Natural killer cell treated with Interleukin-12 subunit alpha and Interleukin-12 subunit beta and Interleukin-15 and Interleukin-18, amount 100 ng/mL, for 72 hours (primary cell): ENCODE data around the gene LINGO1. TPM values are rescaled to one million over a fixed set of nuclear protein-coding genes. Genes with fewer than 3 reads are reported as not detected.

Experiments
- ATAC-seq, 2 donors: fragments of 150-1000 bp; cut with Tn5 transposase in 1 of 2; sonication (Bioruptor Pico), chemical (Tn5 transposase) in 1 of 2; 2 replicates each; pipeline ENCODE4 v1.10.0; 2021
- DNase-seq: peaks from one replicate; pipeline ENCODE4 v3.0.0; 2022; ENCODE audit warnings: low spot score
- H3K27ac Mint-ChIP-seq, 2 donors: 1 replicate in 1 of 2; 2 replicates in 1 of 2; pipeline ENCODE4 v1.8.0; 2022; ENCODE audit warnings: mixed read lengths in 2 of 2, mild to moderate bottlenecking in 1 of 2, moderate library complexity in 1 of 2
- H3K27me3 Mint-ChIP-seq, 2 donors: 1 replicate in 1 of 2; 2 replicates in 1 of 2; pipeline ENCODE4 v1.8.0; 2022; ENCODE audit warnings: mixed read lengths in 2 of 2
- H3K36me3 Mint-ChIP-seq: one replicate; pipeline ENCODE4 v1.8.0; 2022; ENCODE audit warnings: mixed read lengths
- H3K4me1 Mint-ChIP-seq, 2 donors: 1 replicate in 1 of 2; 2 replicates in 1 of 2; pipeline ENCODE4 v1.8.0; 2022; ENCODE audit warnings: low read depth in 2 of 2, mixed read lengths in 2 of 2, mild to moderate bottlenecking in 1 of 2
- H3K4me3 Mint-ChIP-seq: one replicate; pipeline ENCODE4 v1.8.0; 2022; ENCODE audit warnings: mixed read lengths
- H3K9me3 Mint-ChIP-seq: 2 replicates; pipeline ENCODE4 v1.8.0; 2022; ENCODE audit warnings: mixed read lengths
- total RNA-seq, 2 donors: library from RNA; stranded (reverse); gene quantifications; one replicate each; pipeline ENCODE4 v1.2.3, GENCODE V29; 2022

LINGO1 gene
- total RNA-seq, 2 donors from 2014 or later, result not detected

DNA sequence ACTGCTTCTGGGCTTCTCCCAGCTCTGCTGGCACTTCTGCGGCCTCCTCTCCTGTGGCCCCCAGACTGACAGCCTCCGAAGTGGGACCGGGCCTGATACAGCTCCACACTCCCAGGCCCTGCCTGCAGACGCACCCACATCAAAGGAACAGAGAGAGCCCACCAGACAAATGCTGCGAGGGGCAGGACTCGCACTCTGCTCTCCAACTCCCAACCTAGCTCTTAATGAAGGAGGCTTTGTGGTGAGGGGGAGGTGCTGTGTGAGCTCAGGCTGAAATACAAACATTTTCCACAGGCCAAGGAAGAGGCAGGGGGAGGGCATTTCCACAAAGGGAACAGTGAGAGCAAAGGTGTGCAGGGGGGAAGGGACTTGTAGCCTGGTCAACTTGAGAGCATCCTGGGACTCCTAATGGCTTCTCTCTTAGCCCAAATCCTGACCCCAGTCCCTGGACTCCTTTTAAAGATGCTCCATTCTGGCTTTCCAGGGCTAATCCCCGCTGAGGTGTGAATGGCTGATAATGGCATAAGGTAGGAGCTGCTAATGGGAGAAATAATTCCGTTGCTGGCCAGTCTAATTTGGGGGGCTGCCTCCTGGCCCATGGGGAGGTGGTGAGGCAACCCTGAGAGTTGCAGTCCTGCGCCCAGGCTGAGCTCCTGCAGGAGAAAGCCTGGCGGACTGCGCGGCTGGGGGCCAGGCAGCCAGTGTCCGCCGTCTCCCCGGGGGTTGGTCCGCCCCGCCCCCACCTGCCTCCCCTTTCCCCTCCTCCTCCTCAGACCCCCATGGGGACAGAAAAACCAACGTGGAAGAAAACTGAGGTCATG is 9.6 kb downstream of the LINGO1 start:
- DNase-seq (no peak), ATAC-seq (no peak)
- no peaks in the 10 kb centered on the region for H3K4me1 Mint-ChIP-seq

DNA sequence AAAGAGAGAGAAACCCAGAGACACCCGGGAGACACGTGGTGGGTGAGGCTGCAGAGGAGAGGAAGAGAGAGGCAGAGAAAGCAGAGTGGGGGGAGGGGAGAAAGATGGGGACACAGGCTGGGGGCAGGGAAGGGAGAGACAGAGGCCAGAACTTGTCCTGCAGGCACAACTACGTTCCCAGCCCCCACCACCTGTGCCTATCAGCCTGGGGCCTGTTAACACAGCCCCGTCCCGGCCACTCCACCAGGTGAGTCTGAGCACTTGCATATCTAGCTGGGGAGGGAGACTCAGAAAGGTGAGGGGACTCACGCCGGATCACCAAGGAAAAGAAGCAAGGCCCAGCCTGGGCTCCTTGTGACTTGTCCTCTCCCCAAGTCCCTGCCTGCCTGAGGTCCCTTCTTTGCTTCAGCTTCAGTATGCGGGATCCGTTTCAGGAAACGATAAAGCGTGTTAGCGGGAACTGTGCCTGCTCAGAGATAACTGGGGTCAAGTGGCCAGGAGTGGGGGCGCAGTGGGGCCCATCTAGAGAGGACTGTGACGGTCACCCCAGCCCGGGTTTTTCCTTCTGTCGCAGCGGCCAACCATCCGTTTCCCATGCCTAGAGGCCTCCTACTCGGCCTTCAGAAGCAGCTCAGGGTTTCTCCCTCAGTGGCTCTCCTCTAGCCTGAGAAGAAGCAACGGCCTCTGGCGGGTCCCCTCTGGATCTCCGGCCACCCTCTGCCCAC is 10.3 kb downstream of the LINGO1 start:
- Mint-ChIP-seq H3K9me3 (no peaks in the 10 kb centered on the region), H3K4me3 (no peak overlapping the region), H3K27me3 (peaks cover 4 to 5% of the 10 kb centered on the region in 2 donors), H3K27ac (no peak overlapping the region), H3K4me1 (no peaks in the 10 kb centered on the region), H3K36me3 (no peaks in the 10 kb centered on the region)
- ATAC-seq (no peak), DNase-seq (no peak)

More for the DNA sequence above, 9.6 kb downstream of the LINGO1 start:
- no peak overlapping the region for H3K4me3 Mint-ChIP-seq
- no peak overlapping the region for H3K27ac Mint-ChIP-seq
- H3K36me3 Mint-ChIP-seq, result no peaks in the 10 kb centered on the region
- H3K9me3 Mint-ChIP-seq, result no peaks in the 10 kb centered on the region
- H3K27me3 Mint-ChIP-seq, result peaks cover 5 to 6% of the 10 kb centered on the region in 2 donors

DNA sequence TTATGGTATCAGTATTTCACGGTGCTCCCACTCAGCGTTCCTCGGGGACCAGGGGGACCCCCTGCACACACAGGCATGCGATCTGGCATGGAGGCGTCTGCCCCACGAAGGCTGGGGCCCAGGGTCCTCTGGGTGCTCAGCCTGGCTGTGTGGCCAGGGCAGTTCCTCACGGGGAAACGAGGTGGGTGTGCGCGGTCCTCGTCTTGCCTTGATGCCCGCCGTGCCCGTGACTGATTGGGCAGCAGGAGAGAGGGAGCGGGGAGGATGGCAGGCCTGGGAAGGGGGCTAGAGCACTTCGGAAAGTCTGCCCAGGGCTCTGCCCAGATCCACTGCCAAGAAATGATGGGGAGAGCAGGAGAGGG is 10.9 kb downstream of the LINGO1 start:
- no peak for ATAC-seq
- no peaks in the 10 kb centered on the region for H3K9me3 Mint-ChIP-seq

DNA sequence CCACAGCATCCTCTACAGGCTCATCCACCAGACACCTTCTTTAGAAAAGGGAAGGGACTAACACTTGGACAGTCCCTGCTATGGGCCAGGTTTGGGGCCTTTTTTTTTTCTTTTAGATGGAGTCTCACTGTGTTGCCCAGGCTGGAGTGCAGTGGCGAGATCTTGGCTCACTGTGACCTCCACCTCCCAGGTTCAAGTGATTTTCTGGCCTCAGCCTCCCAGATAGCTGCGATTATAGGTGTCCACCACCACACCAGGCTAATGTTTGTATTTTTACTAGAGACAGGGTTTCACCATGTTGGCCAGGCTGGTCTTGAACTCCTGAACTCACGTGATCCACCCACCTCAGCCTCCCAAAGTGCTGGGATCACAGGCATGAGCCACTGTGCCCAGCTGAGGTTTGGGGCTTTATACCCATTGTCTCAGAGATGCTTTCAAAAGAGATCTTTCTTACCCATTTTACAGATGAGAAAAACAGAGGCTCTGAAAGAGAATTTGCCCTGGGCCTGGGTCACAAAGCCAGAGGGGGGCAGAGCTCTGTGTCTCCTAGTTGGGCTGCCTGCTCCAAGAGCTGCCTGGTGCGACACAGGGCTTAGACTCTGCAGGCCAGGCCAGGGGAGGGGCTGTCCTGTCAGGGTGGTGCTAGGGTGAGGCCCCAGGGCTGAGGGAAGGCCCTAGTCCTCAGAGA is 11.6 kb downstream of the LINGO1 start:
- no peak overlapping the region for H3K27ac Mint-ChIP-seq
- DNase-seq (no peak), ATAC-seq (no peak)
- H3K9me3 Mint-ChIP-seq, result no peaks in the 10 kb centered on the region
- no peaks in the 10 kb centered on the region for H3K36me3 Mint-ChIP-seq
- H3K27me3 Mint-ChIP-seq, result peaks cover 4 to 5% of the 10 kb centered on the region in 2 donors
- no peaks in the 10 kb centered on the region for H3K4me1 Mint-ChIP-seq
- H3K4me3 Mint-ChIP-seq, result no peak overlapping the region

More for the DNA sequence above, 10.9 kb downstream of the LINGO1 start:
- Mint-ChIP-seq H3K27ac (no peak overlapping the region), H3K36me3 (no peaks in the 10 kb centered on the region), H3K4me3 (no peak overlapping the region), H3K27me3 (peaks cover 4 to 5% of the 10 kb centered on the region in 2 donors), H3K4me1 (no peaks in the 10 kb centered on the region)
- no peak for DNase-seq

DNA sequence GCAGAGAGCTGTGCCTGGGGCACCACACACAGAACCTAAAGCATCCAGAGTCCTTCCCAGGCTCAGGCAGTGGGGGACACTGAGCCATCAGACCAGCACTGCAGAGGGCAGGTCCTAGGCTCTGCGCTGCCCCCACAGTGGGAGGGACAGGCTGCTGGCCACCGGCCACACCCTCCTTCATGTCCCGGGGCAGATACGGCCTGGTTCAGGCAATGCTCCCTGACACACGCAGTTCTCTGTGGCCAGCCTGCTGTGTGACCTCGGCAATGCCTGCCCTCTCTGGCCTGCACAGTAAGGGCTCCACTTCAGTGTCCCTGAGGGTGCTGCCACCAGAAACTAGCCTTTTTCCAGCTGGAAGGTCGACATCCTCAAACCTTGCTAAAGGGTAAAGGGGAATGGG is 12.4 kb downstream of the LINGO1 start:
- ATAC-seq (no peak), DNase-seq (no peak)
- no peaks in the 10 kb centered on the region for H3K4me1 Mint-ChIP-seq
- peaks cover 4 to 5% of the 10 kb centered on the region in 2 donors for H3K27me3 Mint-ChIP-seq
- H3K9me3 Mint-ChIP-seq, result no peaks in the 10 kb centered on the region
- H3K27ac Mint-ChIP-seq, result no peak overlapping the region
- no peaks in the 10 kb centered on the region for H3K36me3 Mint-ChIP-seq
- H3K4me3 Mint-ChIP-seq, result no peak overlapping the region

DNA sequence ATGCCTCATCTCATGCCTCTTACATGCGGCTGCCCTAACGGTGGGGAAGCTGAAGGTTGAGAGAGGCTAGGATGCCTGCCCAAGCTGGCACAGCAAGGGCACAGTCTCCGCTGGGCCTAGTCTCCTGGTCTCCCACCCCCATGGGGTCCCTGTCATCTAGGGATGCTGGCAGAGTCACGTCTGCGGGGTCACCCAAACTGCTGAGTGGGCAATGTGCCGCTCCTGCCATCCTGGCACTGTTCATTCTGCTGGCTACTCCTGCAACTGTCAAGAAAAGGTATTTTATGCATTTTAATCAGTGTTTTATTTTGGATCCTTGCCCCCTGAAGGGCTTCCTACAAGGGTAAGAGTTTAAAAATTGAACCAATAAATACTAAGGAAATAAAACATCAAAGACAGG is 12.8 kb downstream of the LINGO1 start:
- DNase-seq (no peak), ATAC-seq (no peak)
- Mint-ChIP-seq H3K9me3 (no peaks in the 10 kb centered on the region), H3K4me3 (no peak overlapping the region), H3K4me1 (no peaks in the 10 kb centered on the region), H3K27me3 (peaks cover 4 to 5% of the 10 kb centered on the region in 2 donors), H3K27ac (no peak overlapping the region), H3K36me3 (no peaks in the 10 kb centered on the region)

DNA sequence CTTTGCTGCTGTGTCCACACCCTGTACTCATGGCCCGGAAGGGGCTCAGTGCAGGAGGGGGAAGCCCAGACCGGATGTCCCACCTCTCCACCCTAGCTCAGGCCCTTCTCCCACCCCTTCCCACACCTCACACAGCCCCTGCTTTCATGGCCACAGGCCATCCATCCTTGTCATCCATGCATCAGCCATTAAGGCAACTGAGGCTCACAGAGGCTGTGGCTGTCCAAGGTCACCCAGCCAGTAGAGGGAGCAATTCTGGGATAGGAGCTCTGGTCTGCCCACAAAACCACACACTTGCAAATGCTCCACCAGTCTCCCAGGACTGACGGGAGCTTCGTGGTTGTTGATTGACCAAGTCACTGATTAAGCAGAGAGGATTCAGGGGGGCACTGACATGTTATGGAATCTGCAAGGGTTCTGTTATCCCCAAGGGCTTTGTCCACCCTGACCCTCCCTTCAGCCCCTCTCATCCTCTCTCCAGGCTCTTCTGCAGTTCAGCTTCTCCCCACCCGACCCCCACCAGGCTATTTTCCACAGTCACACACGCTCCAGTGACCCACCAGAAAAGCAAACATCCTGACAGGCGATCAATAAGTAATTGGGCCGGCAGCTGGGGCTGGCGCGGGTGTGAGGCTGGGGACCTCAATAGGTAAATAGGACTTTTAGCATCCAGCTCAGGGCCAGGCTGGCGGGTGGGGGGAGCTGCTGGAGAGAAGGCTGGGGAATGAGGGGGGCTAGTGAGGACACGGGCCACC is 15.1 kb downstream of the LINGO1 start:
- Mint-ChIP-seq H3K27me3 (peaks cover 2 to 5% of the 10 kb centered on the region in 2 donors), H3K36me3 (no peaks in the 10 kb centered on the region), H3K27ac (no peak overlapping the region), H3K9me3 (no peaks in the 10 kb centered on the region), H3K4me3 (no peak overlapping the region), H3K4me1 (no peaks in the 10 kb centered on the region)
- ATAC-seq (no peak), DNase-seq (no peak)

DNA sequence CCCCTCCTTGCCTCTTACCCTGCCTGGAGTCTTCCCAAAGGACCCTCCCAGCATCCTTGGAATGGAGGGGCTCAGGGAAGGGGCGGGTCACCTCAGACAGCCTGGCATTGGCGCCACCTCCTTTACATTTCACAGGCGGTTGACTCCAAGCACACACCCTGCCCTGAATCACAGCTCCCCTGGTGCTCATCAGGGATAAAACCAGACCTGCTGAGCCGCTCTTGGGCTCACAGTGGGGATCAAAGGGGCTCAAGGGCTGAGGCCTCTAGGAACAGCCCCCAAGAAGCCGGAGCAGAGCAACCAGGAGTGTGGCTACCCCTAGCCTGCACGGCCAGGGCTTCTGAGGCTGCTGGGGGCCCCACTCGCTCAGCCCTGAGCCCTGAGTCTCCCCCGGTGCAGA is 16.6 kb downstream of the LINGO1 start:
- Mint-ChIP-seq H3K4me3 (no peak overlapping the region), H3K27me3 (peaks cover 2 to 5% of the 10 kb centered on the region in 2 donors), H3K9me3 (no peaks in the 10 kb centered on the region), H3K27ac (no peak overlapping the region), H3K4me1 (no peaks in the 10 kb centered on the region), H3K36me3 (no peaks in the 10 kb centered on the region)
- DNase-seq (no peak), ATAC-seq (no peak)

DNA sequence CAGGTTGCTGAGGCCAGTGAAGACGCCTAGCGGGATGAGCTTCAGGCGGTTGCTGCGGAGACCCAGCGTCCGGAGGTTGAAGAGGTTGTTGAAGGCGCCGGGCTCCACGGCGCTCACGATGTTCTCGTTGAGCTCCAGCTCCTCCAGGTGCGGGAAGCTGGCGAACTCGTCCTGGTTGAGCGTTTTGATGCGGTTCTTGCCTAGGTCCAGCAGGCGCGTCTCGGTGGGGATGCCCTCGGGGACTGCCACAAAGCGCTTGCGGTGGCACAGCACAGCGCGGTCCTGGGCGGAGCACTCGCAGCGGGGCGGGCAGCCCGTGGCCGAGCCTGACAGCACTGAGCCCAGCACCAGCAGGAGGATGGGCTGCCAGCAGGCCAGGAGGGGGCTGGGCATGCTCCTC is 17.2 kb downstream of the LINGO1 start:
- Mint-ChIP-seq H3K4me1 (no peaks in the 10 kb centered on the region), H3K36me3 (no peaks in the 10 kb centered on the region), H3K9me3 (no peaks in the 10 kb centered on the region), H3K4me3 (no peak overlapping the region), H3K27me3 (peaks cover 2 to 5% of the 10 kb centered on the region in 2 donors), H3K27ac (no peak overlapping the region)
- no peak for DNase-seq
- no peak for ATAC-seq

DNA sequence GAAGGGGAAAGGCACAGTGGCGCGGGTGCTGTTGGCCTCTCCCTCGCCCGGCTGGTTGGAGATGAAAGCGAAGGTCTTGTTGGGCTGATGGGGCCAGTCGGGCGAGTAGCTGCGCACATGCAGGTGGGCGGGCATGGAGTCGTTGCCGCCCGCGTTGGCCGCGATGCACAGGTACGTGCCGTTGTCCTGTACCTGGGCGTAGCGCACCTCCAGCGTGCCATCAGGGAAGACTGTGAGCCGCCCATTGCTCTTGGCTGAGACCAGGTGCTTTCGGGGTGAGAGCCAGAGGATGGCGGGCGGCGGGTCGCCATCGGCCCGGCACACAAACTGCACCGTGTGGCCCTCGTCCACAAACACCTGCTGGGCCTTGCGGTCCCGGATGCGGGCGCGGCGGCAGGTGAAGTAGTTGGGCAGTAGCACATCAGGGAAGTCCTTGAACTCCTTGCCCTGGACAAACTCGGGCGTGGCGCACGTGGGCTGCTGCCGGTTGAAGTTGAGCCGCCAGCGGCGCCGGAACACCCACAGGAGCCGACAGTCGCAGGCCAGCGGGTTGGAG is 18.4 kb downstream of the LINGO1 start:
- no peaks in the 10 kb centered on the region for H3K9me3 Mint-ChIP-seq
- no peak for DNase-seq
- no peak for ATAC-seq

DNA sequence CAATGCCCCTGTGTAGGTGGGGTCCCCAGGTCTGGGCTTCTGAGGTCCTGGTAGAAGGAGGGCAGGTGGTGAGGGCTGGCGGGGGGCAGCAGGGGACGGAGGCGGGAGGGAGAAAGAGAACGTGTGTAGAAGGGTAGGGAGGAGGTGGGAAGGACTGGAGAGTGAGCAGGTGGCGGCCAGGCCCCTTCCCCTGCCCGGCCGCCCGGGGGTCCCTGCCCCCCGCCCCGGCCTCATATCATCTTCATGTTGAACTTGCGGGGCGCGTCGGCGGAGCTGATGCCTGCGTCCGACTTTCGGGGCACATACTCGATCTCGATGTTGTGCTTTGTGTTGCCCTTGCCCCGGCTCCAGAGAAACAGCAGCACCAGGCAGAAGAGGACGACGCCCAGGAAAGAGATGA is 18.9 kb downstream of the LINGO1 start:
- no peak for ATAC-seq
- no peak overlapping the region for H3K4me3 Mint-ChIP-seq
- no peaks in the 10 kb centered on the region for H3K4me1 Mint-ChIP-seq

More for the DNA sequence above, 18.4 kb downstream of the LINGO1 start:
- Mint-ChIP-seq H3K4me1 (no peaks in the 10 kb centered on the region), H3K4me3 (no peak overlapping the region), H3K27ac (no peak overlapping the region), H3K27me3 (peaks cover 2 to 5% of the 10 kb centered on the region in 2 donors), H3K36me3 (no peaks in the 10 kb centered on the region)

DNA sequence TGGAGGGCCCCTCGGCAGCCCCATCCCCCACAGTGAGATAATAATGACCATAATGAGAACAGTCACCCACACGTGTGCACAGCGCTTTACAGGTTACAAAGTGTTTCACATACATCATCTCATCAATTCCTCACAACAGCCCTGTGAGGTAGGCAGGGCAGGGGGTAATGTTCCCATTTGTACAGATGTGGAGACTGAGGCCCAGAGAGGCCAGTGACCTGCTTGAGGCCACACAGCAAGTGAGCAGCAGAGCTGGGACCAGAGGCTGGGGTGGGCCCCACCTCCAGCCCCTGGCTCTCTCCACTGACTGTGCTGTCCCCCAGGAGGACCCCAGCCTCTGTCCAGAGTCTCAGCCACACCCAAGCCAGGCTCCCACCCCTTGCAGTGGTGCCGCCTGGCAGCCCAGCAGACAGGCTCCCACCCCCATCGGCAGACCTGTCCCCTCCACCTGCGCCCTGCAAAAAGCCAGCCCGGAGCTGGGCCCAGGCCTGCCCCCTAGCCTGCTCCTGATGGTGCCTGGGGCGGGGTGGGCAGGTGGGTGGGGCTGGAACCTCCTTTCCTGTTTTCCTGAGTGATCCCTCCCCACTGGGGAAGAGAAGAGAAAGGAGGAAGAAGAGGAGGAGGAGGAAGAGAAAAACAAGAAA is 19.6 kb downstream of the LINGO1 start:
- no peak overlapping the region for H3K27ac Mint-ChIP-seq
- ATAC-seq, result no peak
- DNase-seq, result no peak
- no peaks in the 10 kb centered on the region for H3K4me1 Mint-ChIP-seq
- H3K27me3 Mint-ChIP-seq, result no peaks in the 10 kb centered on the region
- H3K36me3 Mint-ChIP-seq, result no peaks in the 10 kb centered on the region
- H3K9me3 Mint-ChIP-seq, result no peaks in the 10 kb centered on the region
- no peak overlapping the region for H3K4me3 Mint-ChIP-seq

More for the DNA sequence above, 18.9 kb downstream of the LINGO1 start:
- Mint-ChIP-seq H3K9me3 (no peaks in the 10 kb centered on the region), H3K27me3 (peaks cover 0 to 2% of the 10 kb centered on the region in 2 donors), H3K36me3 (no peaks in the 10 kb centered on the region), H3K27ac (no peak overlapping the region)
- DNase-seq, result no peak

DNA sequence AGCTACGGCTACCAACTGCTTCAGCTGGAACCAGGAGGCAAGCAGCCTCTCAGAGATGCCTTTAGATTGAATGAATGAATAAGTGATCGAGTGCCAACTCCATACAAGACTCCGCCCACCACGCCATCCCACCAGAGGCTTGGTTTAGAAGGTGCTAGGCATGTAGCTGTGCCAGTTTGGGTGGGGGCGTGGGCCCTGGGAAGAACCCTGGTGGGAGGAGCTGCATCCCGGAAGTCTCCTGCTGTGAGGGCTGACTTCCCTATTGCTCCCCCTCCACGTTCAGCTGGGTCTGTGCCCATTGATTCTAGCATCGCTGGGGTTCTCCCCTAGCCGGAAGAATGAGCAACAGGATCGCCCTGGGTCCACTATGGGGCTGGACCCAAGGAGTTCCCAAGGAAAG is 20.9 kb downstream of the LINGO1 start:
- Mint-ChIP-seq H3K4me1 (no peaks in the 10 kb centered on the region), H3K27me3 (no peaks in the 10 kb centered on the region), H3K4me3 (no peak overlapping the region), H3K36me3 (no peaks in the 10 kb centered on the region), H3K27ac (no peak overlapping the region), H3K9me3 (no peaks in the 10 kb centered on the region)
- DNase-seq, result no peak
- ATAC-seq, result no peak
